Endometrial microvascular endothelial cells (primary cell): ENCODE results near the gene RBMY1E. TPM values are rescaled to one million over a fixed set of nuclear protein-coding genes. Genes with fewer than 3 reads are reported as not detected.
"Not testable (repeated sequence)": the region's sequence is repeated elsewhere in the genome, so short reads cannot be mapped to it uniquely, and the experiment has no call there.

ENCODE experiments used
- in situ Hi-C: cut with HindIII; loops from 2 replicates; pipeline ENCODE4 v1.10.0; 2017; ENCODE audit warnings: low sequenced_read_pairs, low pct_unique_long_range_greater_than_20kb; ENCODE audit errors: inconsistent ontology term
- total RNA-seq: library from RNA; depleted of rRNA; stranded (reverse); fragments of >200 nt; gene quantifications from one replicate; pipeline ENCODE4 v1.2.3, GENCODE V29; 2015; ENCODE audit errors: inconsistent ontology term

RBMY1E gene
- not detected for total RNA-seq

GRCh38 chrY:21917932-21918331, at the start of gene RBMY1E:
TSS of gene RBMY1E (minus strand) at chrY:21918032. CDS start at chrY:21916054, 1,978 bp downstream.
- in situ Hi-C loops: not testable (repeated sequence)

DNA sequence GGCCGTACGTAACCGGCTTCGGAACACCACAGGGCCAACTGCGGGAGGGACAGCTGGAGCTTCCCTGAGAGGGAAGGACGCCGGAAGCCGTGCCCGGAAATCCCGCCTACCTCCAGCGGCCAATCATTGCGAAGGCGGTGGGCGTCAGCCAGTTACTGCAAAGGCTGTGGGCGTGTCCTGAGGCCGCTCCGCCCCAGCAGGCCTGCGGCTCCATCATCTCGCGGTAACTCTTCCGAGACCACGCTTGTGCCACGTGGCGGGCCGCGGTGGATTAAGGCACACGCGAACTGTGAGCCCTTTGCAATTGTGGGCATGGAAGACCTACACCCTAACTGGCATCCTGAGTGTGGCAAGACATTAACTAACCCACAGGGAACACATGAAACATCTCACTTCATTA, 23.4 kb downstream of the RBMY1E start, which contains the start of gene RBMY1D:
Gene RBMY1D, minus strand, starts transcription at position 101 of the 400 bp plus-strand sequence. CDS start 2,013 bp downstream, outside the sequence.
- in situ Hi-C loops: not testable (repeated sequence)

DNA sequence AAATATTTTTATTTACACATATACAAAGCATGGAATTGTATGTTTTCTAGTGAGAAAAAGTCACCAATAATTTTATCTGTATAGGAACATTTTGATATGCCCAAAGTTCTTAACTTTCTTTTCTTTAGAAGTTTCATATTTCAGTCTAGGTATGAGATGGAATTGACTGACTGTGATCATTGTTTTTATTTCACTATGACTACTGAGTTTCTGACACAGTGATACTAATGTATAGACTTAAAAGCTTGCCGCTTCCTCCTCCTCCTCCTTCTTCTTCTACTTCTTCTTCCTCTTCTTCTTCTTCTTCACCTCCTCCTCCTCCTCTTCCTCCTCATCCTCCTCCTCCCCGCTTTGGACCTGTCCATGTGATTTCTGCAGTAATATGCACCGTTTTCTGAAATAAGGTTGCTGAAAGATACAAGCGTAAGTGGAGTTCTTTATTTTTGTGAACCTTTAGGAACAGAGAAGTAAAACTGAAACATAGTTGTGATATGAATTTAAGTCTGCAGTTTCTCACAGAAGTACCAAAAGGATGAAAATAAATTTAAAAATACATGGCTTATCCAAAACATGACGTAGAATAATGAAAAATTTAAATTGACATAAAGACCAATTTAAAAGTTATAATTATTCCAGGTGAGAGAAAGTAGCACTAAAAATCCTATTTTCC, 48.3 kb downstream of the RBMY1E start:
- in situ Hi-C loops: not testable (repeated sequence)

Other genes starting within 250 kb of the RBMY1E start
- not detected for gene RBMY1D, start 23.5 kb downstream of the RBMY1E start, total RNA-seq